SK-N-SH (cell line): ENCODE measurements around the gene CDC6. TPM values are rescaled to one million over a fixed set of nuclear protein-coding genes. Genes with fewer than 3 reads are reported as not detected.

ENCODE experiments used
- CTCF ChIA-PET: fragments of 300-600, 350-600 bp; formaldehyde crosslinking; extraction: SDS; loops from one replicate; lab custom pipeline; 2021; lab: Yijun Ruan, JAX
- POLR2A ChIA-PET: fragments of 350-600 bp; sonication (Branson Sonifier 250); formaldehyde crosslinking; extraction: SDS; loops from one replicate; lab custom pipeline; 2020; ENCODE audit warnings: antibody characterized with exemption, inconsistent platforms; lab: Yijun Ruan, JAX
- DNase-seq: peaks from one replicate; pipeline ENCODE4 v3.0.0; 2012
- H2AFZ ChIP-seq: fragments of 200-600 bp; sonication (generic); 2 replicates; pipeline ENCODE4 v1.8.1; 2016; ENCODE audit warnings: antibody characterized with exemption, mild to moderate bottlenecking, low read depth
- H3F3A ChIP-seq: fragments of 200-600 bp; sonication (generic); replicated peaks from 2 replicates; pipeline ENCODE3; 2016; ENCODE audit warnings: antibody characterized with exemption, mild to moderate bottlenecking; ENCODE audit not compliant: insufficient read depth
- H3K27ac ChIP-seq, 2 experiments: fragments of 200-500 bp in 1 of 2; fragments of 200-600 bp in 1 of 2; sonication (Bioruptor generic) in 1 of 2; sonication (generic), shearing (Covaris generic) in 1 of 2; 2 replicates each; pipeline versions ENCODE4 v1.5.1 to v1.6.1; 2014 to 2016; ENCODE audit warnings: low read depth in 2 of 2, inconsistent platforms in 1 of 2, low read length in 1 of 2, mild to moderate bottlenecking in 1 of 2, mixed read lengths in 1 of 2
- H3K27me3 ChIP-seq: fragments of 200-600 bp; sonication (generic), shearing (Covaris generic); 2 replicates; pipeline ENCODE4 v1.6.1; 2016; ENCODE audit warnings: mixed run types; ENCODE audit not compliant: insufficient read depth
- H3K36me3 ChIP-seq, 2 experiments: fragments of 200-500 bp in 1 of 2; fragments of 200-600 bp in 1 of 2; sonication (Bioruptor generic) in 1 of 2; sonication (generic) in 1 of 2; replicated peaks in 1 of 2; 2 replicates each; pipeline versions ENCODE3 to v1.5.1; 2014 to 2016; ENCODE audit warnings: low read length in 1 of 2, mild to moderate bottlenecking in 1 of 2; ENCODE audit not compliant: insufficient read depth in 2 of 2, control insufficient read depth in 1 of 2
- H3K4me1 ChIP-seq, 2 experiments: fragments of 200-500 bp in 1 of 2; fragments of 200-600 bp in 1 of 2; sonication (Bioruptor generic) in 1 of 2; sonication (generic), shearing (Covaris generic) in 1 of 2; 2 replicates each; pipeline versions ENCODE4 v1.5.1 to v1.6.1; 2014 to 2016; ENCODE audit warnings: low read depth in 1 of 2, low read length in 1 of 2, mixed run types in 1 of 2; ENCODE audit not compliant: insufficient read depth in 2 of 2, control insufficient read depth in 1 of 2
- H3K4me2 ChIP-seq: fragments of 200-600 bp; sonication (generic), shearing (Covaris generic); 2 replicates; pipeline ENCODE4 v1.6.1; 2017; ENCODE audit warnings: mixed run types
- H3K4me3 ChIP-seq, 2 experiments: fragments of 200-500 bp in 1 of 2; fragments of 200-600 bp in 1 of 2; sonication (Bioruptor generic) in 1 of 2; sonication (generic), shearing (Covaris generic) in 1 of 2; 2 replicates each; pipeline versions ENCODE4 v1.5.1 to v1.8.1; 2014 to 2016; ENCODE audit warnings: low read depth in 2 of 2, inconsistent platforms in 1 of 2, low read length in 1 of 2, mild to moderate bottlenecking in 1 of 2, mixed read lengths in 1 of 2, moderate library complexity in 1 of 2
- H3K79me2 ChIP-seq: fragments of 200-600 bp; sonication (generic); 2 replicates; pipeline ENCODE4 v1.8.1; 2017; ENCODE audit warnings: mild to moderate bottlenecking; ENCODE audit not compliant: insufficient read depth
- H3K9ac ChIP-seq: fragments of 200-600 bp; sonication (generic); 2 replicates; pipeline ENCODE4 v1.6.1; 2017; ENCODE audit warnings: mixed run types
- H3K9me2 ChIP-seq: fragments of 200-600 bp; sonication (generic); 2 replicates; pipeline ENCODE4 v1.6.1; 2017; ENCODE audit warnings: mixed run types
- H3K9me3 ChIP-seq: fragments of 200-600 bp; sonication (generic); 2 replicates; pipeline ENCODE4 v1.6.1; 2017; ENCODE audit warnings: mixed run types, mild to moderate bottlenecking, moderate library complexity
- H4K20me1 ChIP-seq: fragments of 200-600 bp; sonication (generic); 2 replicates; pipeline ENCODE4 v1.6.1; 2017; ENCODE audit warnings: mild to moderate bottlenecking, mixed run types; ENCODE audit not compliant: insufficient read depth
- CHD2 ChIP-seq: fragments of 150-350 bp; IDR thresholded peaks from 2 replicates; pipeline ENCODE4 v1.6.1; 2018; ENCODE audit warnings: low read length; ENCODE audit not compliant: partially characterized antibody
- ELF1 ChIP-seq: IDR thresholded peaks from 2 replicates; pipeline ENCODE4 v1.4.0; 2012
- EP300 ChIP-seq, 2 experiments: IDR thresholded peaks; 2 replicates each; pipeline versions ENCODE4 v1.4.0 to v1.6.1; 2012; ENCODE audit warnings: borderline replicate concordance in 1 of 2, low read depth in 1 of 2, low read length in 1 of 2
- EZH2phosphoT487 ChIP-seq: fragments of 200-600 bp; sonication (generic); IDR thresholded peaks from 2 replicates; pipeline ENCODE4 v1.6.1; 2017; ENCODE audit warnings: low read depth, mixed run types, mild to moderate bottlenecking, antibody characterized with exemption, moderate library complexity, borderline replicate concordance
- FOSL2 ChIP-seq: IDR thresholded peaks from 2 replicates; pipeline ENCODE4 v1.4.0; 2012; ENCODE audit warnings: low read depth, mild to moderate bottlenecking, moderate library complexity, borderline replicate concordance
- FOXJ3 ChIP-seq: sonication (generic); formaldehyde crosslinking; IDR thresholded peaks from 2 replicates; pipeline ENCODE4 v1.5.1; 2020; ENCODE audit warnings: mild to moderate bottlenecking, missing genetic modification reagents
- FOXM1 ChIP-seq: IDR thresholded peaks from 2 replicates; pipeline ENCODE4 v1.4.0; 2012; ENCODE audit warnings: low read depth, mild to moderate bottlenecking
- GATA2 ChIP-seq: sonication (generic); formaldehyde crosslinking; IDR thresholded peaks from 2 replicates; pipeline ENCODE4 v1.5.0; 2020; ENCODE audit warnings: mild to moderate bottlenecking, missing genetic modification reagents
- JUND ChIP-seq: IDR thresholded peaks from 2 replicates; pipeline ENCODE4 v1.4.0; 2012
- MXI1 ChIP-seq: IDR thresholded peaks from 2 replicates; pipeline ENCODE4 v1.6.1; 2012; ENCODE audit warnings: mild to moderate bottlenecking, low read depth, low read length, improper control_type of control experiment
- NFIC ChIP-seq: IDR thresholded peaks from 2 replicates; pipeline ENCODE4 v1.4.0; 2012; ENCODE audit warnings: borderline replicate concordance
- NRF1 ChIP-seq: IDR thresholded peaks from 2 replicates; pipeline ENCODE4 v1.6.1; 2012; ENCODE audit warnings: low read depth, mild to moderate bottlenecking, low read length
- POLR2AphosphoS5 ChIP-seq: IDR thresholded peaks from 2 replicates; pipeline ENCODE4 v1.6.1; 2012; ENCODE audit warnings: low read depth, low read length
- RAD21 ChIP-seq: IDR thresholded peaks from 2 replicates; pipeline ENCODE4 v1.6.1; 2012; ENCODE audit warnings: mild to moderate bottlenecking, low read length
- RCOR1 ChIP-seq: fragments of 150-350 bp; IDR thresholded peaks from 2 replicates; pipeline ENCODE4 v1.6.1; 2017; ENCODE audit warnings: antibody characterized with exemption, low read length
- RXRA ChIP-seq: IDR thresholded peaks from 2 replicates; pipeline ENCODE4 v1.4.0; 2012; ENCODE audit warnings: low read depth, mild to moderate bottlenecking, borderline replicate concordance
- TAF1 ChIP-seq: IDR thresholded peaks from 2 replicates; pipeline ENCODE4 v1.6.1; 2012; ENCODE audit warnings: low read depth, mild to moderate bottlenecking, low read length, moderate library complexity, borderline replicate concordance
- TCF12 ChIP-seq: IDR thresholded peaks from 2 replicates; pipeline ENCODE4 v1.4.0; 2012
- TEAD4 ChIP-seq: IDR thresholded peaks from 2 replicates; pipeline ENCODE4 v1.4.0; 2012; ENCODE audit warnings: mild to moderate bottlenecking, borderline replicate concordance; ENCODE audit not compliant: insufficient read depth
- YY1 ChIP-seq: IDR thresholded peaks from 2 replicates; pipeline ENCODE4 v1.4.0; 2012; ENCODE audit warnings: low read depth, mild to moderate bottlenecking
- WGBS: methylation state at CpG from one replicate; pipeline ENCODE4 v1.1.6; 2017; ENCODE audit warnings: low lambda C conversion rate; 5-methylcytosine and 5-hydroxymethylcytosine counted together
- polyA plus RNA-seq, 3 experiments: library from polyadenylated mRNA; depleted of rRNA; stranded (reverse); fragments of >200 nt; gene quantifications; 2 replicates each; pipeline ENCODE4 v1.2.3, GENCODE V29; 2012
- TF ChIP-seq, protein P1 (sequence below): IDR thresholded peaks from 2 replicates; pipeline ENCODE4 v1.6.1; 2012; ENCODE audit warnings: mild to moderate bottlenecking, low read depth, low read length, moderate library complexity
- TF ChIP-seq, protein P2 (sequence below): fragments of 150-350 bp; IDR thresholded peaks from 2 replicates; pipeline ENCODE4 v1.6.1; 2016; ENCODE audit warnings: mild to moderate bottlenecking, low read depth, low read length
- TF ChIP-seq, protein P3 (sequence below): fragments of 150-350 bp; IDR thresholded peaks from 2 replicates; pipeline ENCODE4 v1.6.1; 2017; ENCODE audit warnings: antibody characterized with exemption, low read length, low read depth, borderline replicate concordance
- TF ChIP-seq, protein P4 (sequence below): IDR thresholded peaks from 2 replicates; pipeline ENCODE4; 2012
- TF ChIP-seq, protein P5 (sequence below): IDR thresholded peaks from 2 replicates; pipeline ENCODE4 v1.4.0; 2012; ENCODE audit warnings: low read depth

The CDC6 gene
- polyA plus RNA-seq, 1 of the 3 experiments (the other 2 are of a cell fraction), result 12.7 TPM

DNA sequence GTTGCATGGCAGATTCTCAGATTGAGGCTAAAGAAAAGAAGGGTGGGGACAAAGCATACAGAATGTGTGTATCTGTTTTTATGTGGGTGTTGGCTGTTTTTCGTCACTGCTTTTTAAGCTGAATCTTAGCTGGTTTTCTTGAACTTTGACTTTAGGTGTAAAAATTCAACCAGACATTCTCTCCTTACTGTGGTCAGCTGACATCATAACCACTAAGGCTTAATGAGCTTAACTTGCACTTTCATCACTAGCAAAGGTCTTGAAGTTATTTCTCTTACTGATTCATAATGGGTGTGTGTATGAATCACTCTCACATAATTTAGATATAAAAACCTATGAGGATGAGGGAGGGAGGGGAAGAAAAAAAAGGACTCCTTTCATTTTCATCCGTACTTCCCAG lies 4.0 kb upstream of the CDC6 start:
- H3K9me3 ChIP-seq, result no peaks in the 10 kb centered on the region
- DNase-seq, result no peak
- peaks cover 5 to 11% of the 10 kb centered on the region in 2 experiments; a peak in 3 of 4 replicates for H3K4me1 ChIP-seq
- H3K27me3 ChIP-seq, result no peaks in the 10 kb centered on the region
- 18% methylated on average over 2 of the region's 2 CpGs for WGBS
- peak overlapping the region; percentile 38; the same call in 1 of the 2 replicates for H3K9ac ChIP-seq
- peaks cover 38% of the 10 kb centered on the region for H3F3A ChIP-seq
- peak overlapping the region; percentile 13 to 29; a peak in 2 of 4 replicates for H3K4me3 ChIP-seq
- peaks cover 2% of the 10 kb centered on the region for H3K79me2 ChIP-seq
- ChIA-PET CTCF (interaction anchor here (0.6 to 2.3 kb wide), 5 partner anchors 9 to 835 kb away, joined by 3 to 9 read pairs (median 5); no protein-coding TSS in a partner anchor), POLR2A (no interaction called here)
- TF ChIP-seq FOSL2 (peak; percentile 80), EZH2phosphoT487 (no peak), JUND (peak; percentile 60), POLR2AphosphoS5 (peak; percentile 52; the same call in 1 of the 2 replicates), YY1 (no peak), ELF1 (no peak), RXRA (no peak; the same call in 1 of the 2 replicates), EP300 (IDR thresholded peaks at IDR 0.05; ENCODE audit: borderline replicate concordance in 1 of 2, low read depth in 1 of 2, low read length in 1 of 2) (no peak), MXI1 (no peak), RAD21 (no peak), FOXJ3 (CRISPR knock-in tag) (no peak), CHD2 (no peak), TAF1 (no peak), TCF12 (peak; percentile 67), TEAD4 (no peak), FOXM1 (no peak), NFIC (no peak), NRF1 (no peak), RCOR1 (no peak), GATA2 (CRISPR knock-in tag) (no peak)
- TF ChIP-seq, protein P1, sequence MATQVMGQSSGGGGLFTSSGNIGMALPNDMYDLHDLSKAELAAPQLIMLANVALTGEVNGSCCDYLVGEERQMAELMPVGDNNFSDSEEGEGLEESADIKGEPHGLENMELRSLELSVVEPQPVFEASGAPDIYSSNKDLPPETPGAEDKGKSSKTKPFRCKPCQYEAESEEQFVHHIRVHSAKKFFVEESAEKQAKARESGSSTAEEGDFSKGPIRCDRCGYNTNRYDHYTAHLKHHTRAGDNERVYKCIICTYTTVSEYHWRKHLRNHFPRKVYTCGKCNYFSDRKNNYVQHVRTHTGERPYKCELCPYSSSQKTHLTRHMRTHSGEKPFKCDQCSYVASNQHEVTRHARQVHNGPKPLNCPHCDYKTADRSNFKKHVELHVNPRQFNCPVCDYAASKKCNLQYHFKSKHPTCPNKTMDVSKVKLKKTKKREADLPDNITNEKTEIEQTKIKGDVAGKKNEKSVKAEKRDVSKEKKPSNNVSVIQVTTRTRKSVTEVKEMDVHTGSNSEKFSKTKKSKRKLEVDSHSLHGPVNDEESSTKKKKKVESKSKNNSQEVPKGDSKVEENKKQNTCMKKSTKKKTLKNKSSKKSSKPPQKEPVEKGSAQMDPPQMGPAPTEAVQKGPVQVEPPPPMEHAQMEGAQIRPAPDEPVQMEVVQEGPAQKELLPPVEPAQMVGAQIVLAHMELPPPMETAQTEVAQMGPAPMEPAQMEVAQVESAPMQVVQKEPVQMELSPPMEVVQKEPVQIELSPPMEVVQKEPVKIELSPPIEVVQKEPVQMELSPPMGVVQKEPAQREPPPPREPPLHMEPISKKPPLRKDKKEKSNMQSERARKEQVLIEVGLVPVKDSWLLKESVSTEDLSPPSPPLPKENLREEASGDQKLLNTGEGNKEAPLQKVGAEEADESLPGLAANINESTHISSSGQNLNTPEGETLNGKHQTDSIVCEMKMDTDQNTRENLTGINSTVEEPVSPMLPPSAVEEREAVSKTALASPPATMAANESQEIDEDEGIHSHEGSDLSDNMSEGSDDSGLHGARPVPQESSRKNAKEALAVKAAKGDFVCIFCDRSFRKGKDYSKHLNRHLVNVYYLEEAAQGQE, result no peak
- TF ChIP-seq, protein P2, sequence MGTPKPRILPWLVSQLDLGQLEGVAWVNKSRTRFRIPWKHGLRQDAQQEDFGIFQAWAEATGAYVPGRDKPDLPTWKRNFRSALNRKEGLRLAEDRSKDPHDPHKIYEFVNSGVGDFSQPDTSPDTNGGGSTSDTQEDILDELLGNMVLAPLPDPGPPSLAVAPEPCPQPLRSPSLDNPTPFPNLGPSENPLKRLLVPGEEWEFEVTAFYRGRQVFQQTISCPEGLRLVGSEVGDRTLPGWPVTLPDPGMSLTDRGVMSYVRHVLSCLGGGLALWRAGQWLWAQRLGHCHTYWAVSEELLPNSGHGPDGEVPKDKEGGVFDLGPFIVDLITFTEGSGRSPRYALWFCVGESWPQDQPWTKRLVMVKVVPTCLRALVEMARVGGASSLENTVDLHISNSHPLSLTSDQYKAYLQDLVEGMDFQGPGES, result no peak
- TF ChIP-seq, protein P3, sequence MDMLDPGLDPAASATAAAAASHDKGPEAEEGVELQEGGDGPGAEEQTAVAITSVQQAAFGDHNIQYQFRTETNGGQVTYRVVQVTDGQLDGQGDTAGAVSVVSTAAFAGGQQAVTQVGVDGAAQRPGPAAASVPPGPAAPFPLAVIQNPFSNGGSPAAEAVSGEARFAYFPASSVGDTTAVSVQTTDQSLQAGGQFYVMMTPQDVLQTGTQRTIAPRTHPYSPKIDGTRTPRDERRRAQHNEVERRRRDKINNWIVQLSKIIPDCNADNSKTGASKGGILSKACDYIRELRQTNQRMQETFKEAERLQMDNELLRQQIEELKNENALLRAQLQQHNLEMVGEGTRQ, result no peak
- TF ChIP-seq, protein P4, sequence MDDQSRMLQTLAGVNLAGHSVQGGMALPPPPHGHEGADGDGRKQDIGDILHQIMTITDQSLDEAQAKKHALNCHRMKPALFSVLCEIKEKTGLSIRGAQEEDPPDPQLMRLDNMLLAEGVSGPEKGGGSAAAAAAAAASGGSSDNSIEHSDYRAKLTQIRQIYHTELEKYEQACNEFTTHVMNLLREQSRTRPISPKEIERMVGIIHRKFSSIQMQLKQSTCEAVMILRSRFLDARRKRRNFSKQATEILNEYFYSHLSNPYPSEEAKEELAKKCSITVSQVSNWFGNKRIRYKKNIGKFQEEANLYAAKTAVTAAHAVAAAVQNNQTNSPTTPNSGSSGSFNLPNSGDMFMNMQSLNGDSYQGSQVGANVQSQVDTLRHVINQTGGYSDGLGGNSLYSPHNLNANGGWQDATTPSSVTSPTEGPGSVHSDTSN, result peak; percentile 59
- TF ChIP-seq, protein P5, sequence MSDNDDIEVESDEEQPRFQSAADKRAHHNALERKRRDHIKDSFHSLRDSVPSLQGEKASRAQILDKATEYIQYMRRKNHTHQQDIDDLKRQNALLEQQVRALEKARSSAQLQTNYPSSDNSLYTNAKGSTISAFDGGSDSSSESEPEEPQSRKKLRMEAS, result no peak
- peak overlapping the region; percentile 4 to 78; a peak in 3 of 4 replicates for H3K27ac ChIP-seq
- H3K36me3 ChIP-seq, result peaks cover 22 to 27% of the 10 kb centered on the region in 2 experiments
- H3K9me2 ChIP-seq, result no peaks in the 10 kb centered on the region
- H2AFZ ChIP-seq, result no peak overlapping the region
- H4K20me1 ChIP-seq, result no peaks in the 10 kb centered on the region
- H3K4me2 ChIP-seq, result peak overlapping the region; percentile 63
